ENCODE data around the gene SLC22A2.

Gene SLC22A2

GRCh38 chr6:160207618-160208017, 51.0 kb downstream of the SLC22A2 start:
- DNase-seq (ENCODE audit: low read depth in 2 of 2), result no peak

- DNase-seq (ENCODE audit: low read depth in 2 of 2), result no peak
Measured at GRCh38 chr6:160204710-160205109, 53.9 kb downstream of the SLC22A2 start.

- DNase-seq (ENCODE audit: low read depth in 2 of 2), result no peak
Measured at GRCh38 chr6:160203953-160204352, 54.7 kb downstream of the SLC22A2 start.

- DNase-seq (ENCODE audit: low read depth in 2 of 2), result no peak
Measured at GRCh38 chr6:160203522-160203921, 55.1 kb downstream of the SLC22A2 start.

- DNase-seq (ENCODE audit: low read depth in 2 of 2), result no peak
Measured at GRCh38 chr6:160203076-160203475, 55.5 kb downstream of the SLC22A2 start.

- no peak for DNase-seq (ENCODE audit: low read depth in 2 of 2)
Measured at GRCh38 chr6:160202411-160202810, 56.2 kb downstream of the SLC22A2 start.

- DNase-seq (ENCODE audit: low read depth in 2 of 2), result no peak
Measured at GRCh38 chr6:160201061-160201460, 57.6 kb downstream of the SLC22A2 start.

- DNase-seq (ENCODE audit: low read depth in 2 of 2), result no peak
Measured at GRCh38 chr6:160198606-160199211, 59.9 kb downstream of the SLC22A2 start.

- DNase-seq (ENCODE audit: low read depth in 2 of 2), result no peak
Measured at GRCh38 chr6:160197662-160198061, 61.0 kb downstream of the SLC22A2 start.

- DNase-seq (ENCODE audit: low read depth in 2 of 2), result no peak
Measured at GRCh38 chr6:160194808-160195207, 63.8 kb downstream of the SLC22A2 start.

GRCh38 chr6:160192840-160193239, 65.8 kb downstream of the SLC22A2 start:
- DNase-seq (ENCODE audit: low read depth in 2 of 2), result no peak

- no peak for DNase-seq (ENCODE audit: low read depth in 2 of 2)
Measured at GRCh38 chr6:160190973-160191372, 67.6 kb downstream of the SLC22A2 start.

GRCh38 chr6:160190081-160190480, 68.5 kb downstream of the SLC22A2 start:
- no peak for DNase-seq (ENCODE audit: low read depth in 2 of 2)

- no peak for DNase-seq (ENCODE audit: low read depth in 2 of 2)
Measured at GRCh38 chr6:160188773-160189172, 69.8 kb downstream of the SLC22A2 start.

- no peak for DNase-seq (ENCODE audit: low read depth in 2 of 2)
Measured at GRCh38 chr6:160180706-160181105, 77.9 kb downstream of the SLC22A2 start.

GRCh38 chr6:160178271-160178670, 80.3 kb downstream of the SLC22A2 start:
- DNase-seq (ENCODE audit: low read depth in 2 of 2), result no peak

- no peak for DNase-seq (ENCODE audit: low read depth in 2 of 2)
Measured at GRCh38 chr6:160177220-160177619, 81.4 kb downstream of the SLC22A2 start.

GRCh38 chr6:160174681-160175080, 83.9 kb downstream of the SLC22A2 start:
- DNase-seq (ENCODE audit: low read depth in 2 of 2), result no peak

- DNase-seq (ENCODE audit: low read depth in 2 of 2), result no peak
Measured at GRCh38 chr6:160173806-160174527, 84.7 kb downstream of the SLC22A2 start.

- no peak for DNase-seq (ENCODE audit: low read depth in 2 of 2)
Measured at GRCh38 chr6:160172704-160173103, 85.9 kb downstream of the SLC22A2 start.

GRCh38 chr6:160170018-160170680, 88.5 kb downstream of the SLC22A2 start:
- DNase-seq (ENCODE audit: low read depth in 2 of 2), result no peak

GRCh38 chr6:160167604-160168399, 90.8 kb downstream of the SLC22A2 start:
- DNase-seq (ENCODE audit: low read depth in 2 of 2), result no peak

All from stimulated activated CD4-positive, alpha-beta T cell treated with anti-CD3 and anti-CD28 coated beads, Interleukin-4, amount 100 ng/mL, for 48 hours (primary cell).